HEK293 (cell line): ENCODE measurements around the gene COL4A3.

ENCODE experiments used
- CTCF ChIP-seq: fragments of 450-650 bp; formaldehyde crosslinking; IDR thresholded peaks from 2 replicates; pipeline ENCODE4 v1.5.1; 2016; ENCODE audit warnings: missing biosample characterization, missing genetic modification characterization
- RBAK ChIP-seq: fragments of 450-650 bp; formaldehyde crosslinking; IDR thresholded peaks from 2 replicates; pipeline ENCODE4 v1.5.1; 2016; ENCODE audit warnings: missing biosample characterization, missing genetic modification characterization
- ZNF121 ChIP-seq: fragments of 450-650 bp; formaldehyde crosslinking; IDR thresholded peaks from 2 replicates; pipeline ENCODE4 v1.5.1; 2016; ENCODE audit warnings: missing biosample characterization, missing genetic modification characterization
- ZNF133 ChIP-seq: fragments of 450-650 bp; formaldehyde crosslinking; IDR thresholded peaks from 2 replicates; pipeline ENCODE4 v1.5.1; 2016; ENCODE audit warnings: missing biosample characterization, missing genetic modification characterization
- ZNF677 ChIP-seq: fragments of 450-650 bp; IDR thresholded peaks from 2 replicates; pipeline ENCODE4 v1.5.0; 2018; ENCODE audit warnings: missing biosample characterization, mild to moderate bottlenecking, missing genetic modification characterization, moderate library complexity
- TF ChIP-seq, protein P1 (sequence below): sonication (generic); formaldehyde crosslinking; IDR thresholded peaks from 2 replicates; pipeline ENCODE4 v1.8.1; 2022; ENCODE audit warnings: mild to moderate bottlenecking, moderate library complexity, missing genetic modification reagents

GRCh38 chr2:227147023-227147422 is 17.4 kb upstream of the COL4A3 start:
- TF ChIP-seq ZNF133 (tag by site-specific recombination) (no peak), RBAK (tag by site-specific recombination) (no peak), CTCF (no peak), ZNF121 (tag by site-specific recombination) (no peak), ZNF677 (no peak)
- TF ChIP-seq, protein P1, sequence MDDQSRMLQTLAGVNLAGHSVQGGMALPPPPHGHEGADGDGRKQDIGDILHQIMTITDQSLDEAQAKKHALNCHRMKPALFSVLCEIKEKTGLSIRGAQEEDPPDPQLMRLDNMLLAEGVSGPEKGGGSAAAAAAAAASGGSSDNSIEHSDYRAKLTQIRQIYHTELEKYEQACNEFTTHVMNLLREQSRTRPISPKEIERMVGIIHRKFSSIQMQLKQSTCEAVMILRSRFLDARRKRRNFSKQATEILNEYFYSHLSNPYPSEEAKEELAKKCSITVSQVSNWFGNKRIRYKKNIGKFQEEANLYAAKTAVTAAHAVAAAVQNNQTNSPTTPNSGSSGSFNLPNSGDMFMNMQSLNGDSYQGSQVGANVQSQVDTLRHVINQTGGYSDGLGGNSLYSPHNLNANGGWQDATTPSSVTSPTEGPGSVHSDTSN = no peak
